Keratinocyte (primary cell): ENCODE data around the gene WDPCP. TPM values are rescaled to one million over a fixed set of nuclear protein-coding genes. Genes with fewer than 3 reads are reported as not detected.

Experiments
- DNase-seq: peaks from one replicate; pipeline ENCODE4 v3.0.0-alpha.2; 2011; ENCODE audit warnings: low read depth, missing footprints, low spot score
- FAIRE-seq: peaks from 2 replicates; lab custom pipeline; 2011; peaks lifted over from hg19 to GRCh38; lab: Jason Lieb, UNC
- H2AFZ ChIP-seq: 2 replicates; pipeline ENCODE4 v1.6.0; 2012; ENCODE audit warnings: low read length, control low read depth, inconsistent platforms; ENCODE audit not compliant: control insufficient read depth
- H3K27ac ChIP-seq: 2 replicates; pipeline ENCODE4 v1.5.1; 2011; ENCODE audit warnings: low read length; ENCODE audit not compliant: control insufficient read depth, insufficient read depth
- H3K27me3 ChIP-seq: 3 replicates; pipeline ENCODE4 v1.6.0; 2011; ENCODE audit warnings: low read length; ENCODE audit not compliant: control insufficient read depth, insufficient read depth; ENCODE audit errors: extremely low read depth
- H3K36me3 ChIP-seq, 2 experiments: 2 replicates in 1 of 2; 3 replicates in 1 of 2; pipeline ENCODE4 v1.5.1; 2011; ENCODE audit warnings: low read length in 2 of 2, mild to moderate bottlenecking in 1 of 2; ENCODE audit not compliant: control insufficient read depth in 2 of 2, insufficient read depth in 2 of 2; ENCODE audit errors: extremely low read depth in 1 of 2
- H3K4me1 ChIP-seq: 3 replicates; pipeline ENCODE4 v1.5.1; 2011; ENCODE audit warnings: low read length; ENCODE audit not compliant: control insufficient read depth, insufficient read depth; ENCODE audit errors: extremely low read depth
- H3K4me2 ChIP-seq: 3 replicates; pipeline ENCODE4 v1.6.0; 2011; ENCODE audit warnings: low read depth, low read length; ENCODE audit not compliant: control insufficient read depth, insufficient read depth; ENCODE audit errors: extremely low read depth
- H3K4me3 ChIP-seq, 3 experiments: fragments of 200-600 bp in 1 of 3; sonication (generic) in 1 of 3; 2 replicates in 2 of 3; 3 replicates in 1 of 3; pipeline ENCODE4 v1.5.1; 2011 to 2016; ENCODE audit warnings: low read length in 3 of 3, mild to moderate bottlenecking in 3 of 3, control low read depth in 2 of 3, inconsistent platforms in 1 of 3, low read depth in 1 of 3, mixed read lengths in 1 of 3, mixed run types in 1 of 3, moderate library complexity in 1 of 3; ENCODE audit not compliant: control insufficient read depth in 2 of 3, insufficient read depth in 2 of 3; ENCODE audit errors: extremely low read depth in 1 of 3
- H3K79me2 ChIP-seq: 2 replicates; pipeline ENCODE4 v1.6.0; 2012; ENCODE audit warnings: low read length; ENCODE audit not compliant: control insufficient read depth, insufficient read depth
- H3K9ac ChIP-seq: 3 replicates; pipeline ENCODE4 v1.6.0; 2011; ENCODE audit warnings: low read length; ENCODE audit not compliant: control insufficient read depth, insufficient read depth; ENCODE audit errors: extremely low read depth
- H3K9me1 ChIP-seq: 3 replicates; pipeline ENCODE4 v1.6.0; 2011; ENCODE audit warnings: low read length; ENCODE audit not compliant: control insufficient read depth, insufficient read depth; ENCODE audit errors: extremely low read depth
- H3K9me3 ChIP-seq: 2 replicates; pipeline ENCODE4 v1.5.1; 2012; ENCODE audit warnings: low read depth, low read length; ENCODE audit not compliant: control insufficient read depth
- H4K20me1 ChIP-seq: 3 replicates; pipeline ENCODE4 v1.6.0; 2011; ENCODE audit warnings: low read length; ENCODE audit not compliant: control insufficient read depth, insufficient read depth; ENCODE audit errors: extremely low read depth
- EZH2 ChIP-seq: IDR thresholded peaks from one replicate; pipeline ENCODE4 v1.6.1; 2012; ENCODE audit warnings: inconsistent platforms, mild to moderate bottlenecking, low read length, moderate library complexity
- dilution Hi-C: fragments of 300-500 bp; cut with MboI; formaldehyde crosslinking; loops from one replicate; pipeline ENCODE4 v1.7.0; 2020; ENCODE audit warnings: low sequenced_read_pairs; ENCODE audit not compliant: extremely low pct_ligation_motif_present
- polyA plus RNA-seq, 5 experiments: library from polyadenylated mRNA; depleted of rRNA in 3 of 5; stranded (reverse) in 3 of 5; stranded (forward) in 1 of 5; unstranded in 1 of 5; fragments of >200 nt; gene quantifications; 1 replicate in 1 of 5; 2 replicates in 3 of 5; 3 replicates in 1 of 5; pipeline versions ENCODE4 v1.2.1 to v1.2.3, GENCODE V29; 2011 to 2012; ENCODE audit warnings: missing spikeins in 2 of 5, low read depth in 1 of 5, low replicate concordance in 1 of 5
- TF ChIP-seq, protein P1 (sequence below), 3 experiments: IDR thresholded peaks in 1 of 3; conservative IDR thresholded peaks in 1 of 3; optimal IDR thresholded peaks in 1 of 3; 2 replicates in 2 of 3; 3 replicates in 1 of 3; pipeline versions ENCODE3 to v1.5.1; 2011; ENCODE audit warnings: low read length in 3 of 3, mild to moderate bottlenecking in 3 of 3, moderate library complexity in 2 of 3, control low read depth in 1 of 3, inconsistent platforms in 1 of 3; ENCODE audit not compliant: insufficient read depth in 2 of 3; ENCODE audit errors: extremely low read depth in 1 of 3

WDPCP gene
- polyA plus RNA-seq, 1 donor (not counting 4 experiments of a cell fraction or from before 2014, with no cell fraction given) = 2.9 TPM

DNA sequence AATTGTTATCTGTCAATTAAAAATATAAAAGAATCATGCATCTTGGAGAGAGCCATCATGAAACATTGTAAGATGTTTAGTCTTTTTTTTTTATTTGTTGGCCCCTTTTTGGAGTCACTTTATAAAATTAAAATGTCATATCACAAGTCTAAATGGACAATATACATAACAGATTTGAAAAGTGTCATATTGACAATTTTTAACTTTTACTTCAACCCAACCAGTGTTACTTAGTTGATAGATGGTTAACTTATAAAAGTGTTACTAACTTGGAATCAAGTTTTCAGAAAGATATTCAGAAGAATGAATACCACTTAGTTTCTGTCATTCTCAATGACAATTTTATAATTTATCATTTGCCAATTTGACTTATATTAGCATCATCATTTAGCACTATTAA is 319.3 kb downstream of the WDPCP start:
- H3K9me1 ChIP-seq = no peaks in the 10 kb centered on the region
- no peak overlapping the region for H3K27ac ChIP-seq
- H2AFZ ChIP-seq = no peak overlapping the region
- dilution Hi-C loops = no loop called here
- no peaks in the 10 kb centered on the region for H4K20me1 ChIP-seq
- no peak overlapping the region for H3K4me2 ChIP-seq
- no peak for TF ChIP-seq EZH2
- TF ChIP-seq, protein P1, sequence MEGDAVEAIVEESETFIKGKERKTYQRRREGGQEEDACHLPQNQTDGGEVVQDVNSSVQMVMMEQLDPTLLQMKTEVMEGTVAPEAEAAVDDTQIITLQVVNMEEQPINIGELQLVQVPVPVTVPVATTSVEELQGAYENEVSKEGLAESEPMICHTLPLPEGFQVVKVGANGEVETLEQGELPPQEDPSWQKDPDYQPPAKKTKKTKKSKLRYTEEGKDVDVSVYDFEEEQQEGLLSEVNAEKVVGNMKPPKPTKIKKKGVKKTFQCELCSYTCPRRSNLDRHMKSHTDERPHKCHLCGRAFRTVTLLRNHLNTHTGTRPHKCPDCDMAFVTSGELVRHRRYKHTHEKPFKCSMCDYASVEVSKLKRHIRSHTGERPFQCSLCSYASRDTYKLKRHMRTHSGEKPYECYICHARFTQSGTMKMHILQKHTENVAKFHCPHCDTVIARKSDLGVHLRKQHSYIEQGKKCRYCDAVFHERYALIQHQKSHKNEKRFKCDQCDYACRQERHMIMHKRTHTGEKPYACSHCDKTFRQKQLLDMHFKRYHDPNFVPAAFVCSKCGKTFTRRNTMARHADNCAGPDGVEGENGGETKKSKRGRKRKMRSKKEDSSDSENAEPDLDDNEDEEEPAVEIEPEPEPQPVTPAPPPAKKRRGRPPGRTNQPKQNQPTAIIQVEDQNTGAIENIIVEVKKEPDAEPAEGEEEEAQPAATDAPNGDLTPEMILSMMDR (optimal IDR thresholded peaks at IDR 0.05 in 1 of 3, IDR thresholded peaks at IDR 0.05 in 1 of 3, conservative IDR thresholded peaks at IDR 0.05 in 1 of 3; ENCODE audit: extremely low read depth in 1 of 3, insufficient read depth in 2 of 3, low read length in 3 of 3) = no peak
- no peaks in the 10 kb centered on the region for H3K36me3 ChIP-seq
- FAIRE-seq (no peak), DNase-seq (no peak)
- no peaks in the 10 kb centered on the region for H3K9me3 ChIP-seq
- H3K9ac ChIP-seq = no peak overlapping the region
- H3K79me2 ChIP-seq = no peaks in the 10 kb centered on the region
- H3K27me3 ChIP-seq = no peaks in the 10 kb centered on the region
- no peak overlapping the region for H3K4me3 ChIP-seq
- no peaks in the 10 kb centered on the region for H3K4me1 ChIP-seq

DNA sequence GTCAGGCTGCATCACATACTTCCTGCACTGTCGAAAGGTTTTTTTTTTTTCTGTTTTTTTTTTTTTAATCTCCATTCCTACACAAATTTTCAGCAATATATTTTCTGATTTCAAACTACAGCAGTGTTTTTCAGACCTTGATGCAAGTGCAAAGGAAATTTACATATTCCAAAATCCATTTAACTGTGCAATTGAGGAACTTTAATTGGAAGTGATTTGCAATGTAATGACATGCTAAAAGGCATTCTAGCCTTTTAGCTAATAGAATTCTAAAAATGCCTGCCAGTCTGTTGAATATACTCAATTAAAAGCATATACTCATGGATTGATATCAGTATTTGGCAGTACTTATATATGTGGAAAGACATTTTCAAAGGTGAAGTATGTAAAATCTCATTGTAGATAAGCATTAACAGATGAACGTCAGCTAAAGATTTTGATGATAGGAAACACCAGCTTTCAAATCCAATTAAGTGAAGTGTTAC is 327.1 kb downstream of the WDPCP start:
- DNase-seq (no peak), FAIRE-seq (no peak)
- no peaks in the 10 kb centered on the region for H3K4me1 ChIP-seq
- no peaks in the 10 kb centered on the region for H4K20me1 ChIP-seq
- no peak overlapping the region for H3K9ac ChIP-seq
- no peak overlapping the region for H3K4me2 ChIP-seq
- H3K36me3 ChIP-seq = no peaks in the 10 kb centered on the region
- H3K27ac ChIP-seq = no peak overlapping the region
- dilution Hi-C loops = no loop called here
- no peaks in the 10 kb centered on the region for H3K27me3 ChIP-seq
- no peaks in the 10 kb centered on the region for H3K9me1 ChIP-seq
- H3K4me3 ChIP-seq = no peak overlapping the region
- TF ChIP-seq, protein P1 (optimal IDR thresholded peaks at IDR 0.05 in 1 of 3, IDR thresholded peaks at IDR 0.05 in 1 of 3, conservative IDR thresholded peaks at IDR 0.05 in 1 of 3; ENCODE audit: extremely low read depth in 1 of 3, insufficient read depth in 2 of 3, low read length in 3 of 3) = no peak
- no peak for TF ChIP-seq EZH2
- no peaks in the 10 kb centered on the region for H3K79me2 ChIP-seq
- H3K9me3 ChIP-seq = no peaks in the 10 kb centered on the region
- no peak overlapping the region for H2AFZ ChIP-seq
